Measurements from ENCODE around the gene B3GALNT2.

B3GALNT2 gene

DNA sequence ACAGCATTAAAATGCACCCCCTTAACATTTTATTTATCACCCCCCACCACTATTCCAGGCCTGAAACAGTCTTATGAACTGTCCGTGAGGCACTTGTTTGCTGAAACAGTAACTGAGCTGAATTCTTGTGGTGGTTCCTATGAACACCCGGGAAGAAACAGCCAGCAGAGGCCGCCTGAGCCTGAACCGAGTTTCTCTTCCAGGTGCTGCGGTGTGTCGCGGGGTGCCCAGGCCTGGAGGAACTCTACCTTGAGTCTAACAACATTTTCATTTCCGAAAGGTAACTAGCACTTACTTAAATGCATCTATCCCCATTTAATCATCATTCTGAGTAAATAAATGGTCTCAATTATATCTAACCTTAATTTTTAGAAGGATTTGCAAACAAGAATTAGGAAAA lies 70.3 kb downstream of the B3GALNT2 start:
- Histone ChIP-seq H3K9ac (ENCODE audit: low read length) (no peak overlapping the region), H3K9me3 (ENCODE audit: control insufficient read depth, low read length) (no peaks in the 10 kb centered on the region), H3K36me3 (ENCODE audit: control insufficient read depth, insufficient read depth, low read length) (peaks cover 4% of the 10 kb centered on the region), H3K4me1 (ENCODE audit: control insufficient read depth, insufficient read depth, low read length) (no peaks in the 10 kb centered on the region), H3K27me3 (ENCODE audit: control insufficient read depth, insufficient read depth, low read length) (no peaks in the 10 kb centered on the region), H3K4me3 (ENCODE audit: low read length) (no peak overlapping the region)

DNA sequence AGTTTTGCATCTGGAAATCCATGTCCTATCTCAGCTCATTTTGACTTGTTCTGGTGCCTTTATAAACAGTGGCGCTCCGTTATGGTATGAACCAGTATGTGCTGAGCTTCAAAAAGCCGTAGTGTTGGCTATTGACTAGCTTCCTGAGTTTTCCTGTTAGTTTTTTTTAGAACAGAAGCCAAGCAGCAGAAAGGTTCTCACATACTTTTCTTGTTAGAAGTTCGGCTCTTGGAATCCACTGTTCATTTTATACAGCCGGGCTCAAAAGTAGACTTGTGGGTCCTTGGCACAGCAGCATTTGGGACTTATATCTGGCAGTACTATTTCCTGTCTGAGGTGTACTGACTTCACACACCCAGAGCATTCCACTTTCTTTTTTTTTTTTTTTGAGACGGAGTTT lies 73.3 kb downstream of the B3GALNT2 start:
- Histone ChIP-seq H3K27me3 (ENCODE audit: control insufficient read depth, insufficient read depth, low read length) (no peaks in the 10 kb centered on the region), H3K9me3 (ENCODE audit: control insufficient read depth, low read length) (no peaks in the 10 kb centered on the region), H3K36me3 (ENCODE audit: control insufficient read depth, insufficient read depth, low read length) (no peaks in the 10 kb centered on the region), H3K4me1 (ENCODE audit: control insufficient read depth, insufficient read depth, low read length) (no peaks in the 10 kb centered on the region), H3K4me3 (ENCODE audit: low read length) (no peak overlapping the region), H3K9ac (ENCODE audit: low read length) (no peak overlapping the region)

DNA sequence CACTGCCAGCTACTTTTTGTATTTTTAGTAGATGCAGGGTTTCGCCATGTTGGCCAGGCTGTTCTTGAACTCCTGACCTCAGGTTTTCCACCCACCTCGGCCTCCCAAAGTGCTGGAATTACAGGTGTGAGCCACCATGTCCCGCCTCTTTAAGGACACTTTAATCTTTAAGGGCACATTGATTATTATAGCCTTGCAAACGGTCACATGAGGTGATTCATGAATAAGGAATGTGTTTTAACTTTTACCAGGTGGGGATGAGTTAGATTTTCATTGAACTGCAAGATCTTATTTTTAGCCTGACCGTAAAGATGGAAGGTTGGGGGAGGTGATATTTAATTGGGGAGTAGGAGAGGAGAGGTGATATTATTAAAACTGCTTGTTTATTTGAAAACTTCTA lies 75.1 kb downstream of the B3GALNT2 start:
- H3K36me3 ChIP-seq (ENCODE audit: control insufficient read depth, insufficient read depth, low read length) = no peaks in the 10 kb centered on the region
- no peak overlapping the region for H3K4me3 ChIP-seq (ENCODE audit: low read length)
- H3K9ac ChIP-seq (ENCODE audit: low read length) = no peak overlapping the region
- no peaks in the 10 kb centered on the region for H3K9me3 ChIP-seq (ENCODE audit: control insufficient read depth, low read length)
- no peaks in the 10 kb centered on the region for H3K27me3 ChIP-seq (ENCODE audit: control insufficient read depth, insufficient read depth, low read length)
- H3K4me1 ChIP-seq (ENCODE audit: control insufficient read depth, insufficient read depth, low read length) = no peaks in the 10 kb centered on the region

DNA sequence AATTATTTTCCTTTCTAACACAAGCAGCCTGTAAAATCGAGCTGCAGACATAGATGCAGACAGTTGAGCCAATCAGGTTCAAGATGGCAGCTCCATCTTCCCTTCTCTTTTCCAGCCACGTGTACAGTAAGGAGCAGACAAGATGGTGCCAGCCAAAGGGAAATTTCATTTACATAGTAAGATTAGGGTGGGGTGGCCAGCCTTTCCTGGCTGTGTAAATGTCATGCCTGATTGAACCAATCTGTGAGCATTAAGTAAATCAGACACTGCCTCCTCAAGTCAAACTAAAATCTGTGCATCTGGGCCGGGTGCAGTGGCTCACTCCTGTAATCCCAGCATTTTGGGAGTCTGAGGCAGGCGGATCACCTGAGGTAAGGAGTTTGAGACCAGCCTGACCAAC lies 76.8 kb downstream of the B3GALNT2 start:
- H3K27me3 ChIP-seq (ENCODE audit: control insufficient read depth, insufficient read depth, low read length) = no peaks in the 10 kb centered on the region
- no peaks in the 10 kb centered on the region for H3K36me3 ChIP-seq (ENCODE audit: control insufficient read depth, insufficient read depth, low read length)
- H3K9me3 ChIP-seq (ENCODE audit: control insufficient read depth, low read length) = no peaks in the 10 kb centered on the region
- no peaks in the 10 kb centered on the region for H3K4me1 ChIP-seq (ENCODE audit: control insufficient read depth, insufficient read depth, low read length)
- H3K4me3 ChIP-seq (ENCODE audit: low read length) = no peak overlapping the region
- no peak overlapping the region for H3K9ac ChIP-seq (ENCODE audit: low read length)

DNA sequence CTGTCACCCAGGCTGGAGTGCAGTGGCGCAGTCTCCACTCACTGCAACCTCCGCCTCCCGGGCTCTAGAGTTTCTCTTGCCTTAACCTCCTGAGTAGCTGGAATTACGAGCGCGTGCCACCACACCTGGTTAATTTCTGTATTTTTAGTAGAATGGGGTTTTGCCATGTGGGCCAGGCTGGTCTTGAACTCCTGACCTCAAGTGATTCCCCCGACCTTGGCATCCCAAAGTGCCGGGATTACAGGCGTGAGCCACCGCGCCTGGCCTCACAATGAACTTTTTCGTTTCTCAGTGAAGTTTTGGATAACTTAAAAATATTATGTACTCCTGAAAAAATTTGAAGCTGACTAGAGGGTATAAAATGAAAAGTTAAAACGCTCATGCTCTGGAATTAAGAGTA lies 77.6 kb downstream of the B3GALNT2 start:
- no peaks in the 10 kb centered on the region for H3K36me3 ChIP-seq (ENCODE audit: control insufficient read depth, insufficient read depth, low read length)
- no peak overlapping the region for H3K9ac ChIP-seq (ENCODE audit: low read length)

DNA sequence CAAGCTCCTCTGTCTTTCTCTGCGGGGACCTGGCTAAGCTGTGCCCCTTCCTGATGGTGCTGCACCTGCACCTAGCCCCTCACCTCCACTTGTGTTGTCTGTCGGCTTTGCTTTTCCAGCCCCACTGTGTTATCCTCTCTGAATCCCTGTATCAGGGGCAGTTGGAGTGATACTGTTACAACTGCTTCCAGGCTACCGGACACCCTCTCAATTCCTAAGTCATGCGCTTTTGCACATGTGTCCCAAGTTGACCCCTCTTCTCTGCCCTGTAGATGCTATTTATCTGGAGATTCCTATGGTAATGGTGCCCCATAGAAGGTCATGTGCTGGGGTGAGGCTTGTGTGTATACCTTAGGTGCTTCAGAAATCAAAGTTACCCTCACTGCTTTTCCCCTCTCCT lies 78.1 kb downstream of the B3GALNT2 start:
- H3K4me3 ChIP-seq (ENCODE audit: low read length) = no peak overlapping the region
- no peaks in the 10 kb centered on the region for H3K4me1 ChIP-seq (ENCODE audit: control insufficient read depth, insufficient read depth, low read length)
- no peaks in the 10 kb centered on the region for H3K36me3 ChIP-seq (ENCODE audit: control insufficient read depth, insufficient read depth, low read length)
- H3K27me3 ChIP-seq (ENCODE audit: control insufficient read depth, insufficient read depth, low read length) = no peaks in the 10 kb centered on the region
- H3K9me3 ChIP-seq (ENCODE audit: control insufficient read depth, low read length) = no peaks in the 10 kb centered on the region
- H3K9ac ChIP-seq (ENCODE audit: low read length) = no peak overlapping the region

More for the DNA sequence above, 77.6 kb downstream of the B3GALNT2 start:
- H3K9me3 ChIP-seq (ENCODE audit: control insufficient read depth, low read length) = no peaks in the 10 kb centered on the region
- no peak overlapping the region for H3K4me3 ChIP-seq (ENCODE audit: low read length)
- H3K4me1 ChIP-seq (ENCODE audit: control insufficient read depth, insufficient read depth, low read length) = no peaks in the 10 kb centered on the region
- no peaks in the 10 kb centered on the region for H3K27me3 ChIP-seq (ENCODE audit: control insufficient read depth, insufficient read depth, low read length)

DNA sequence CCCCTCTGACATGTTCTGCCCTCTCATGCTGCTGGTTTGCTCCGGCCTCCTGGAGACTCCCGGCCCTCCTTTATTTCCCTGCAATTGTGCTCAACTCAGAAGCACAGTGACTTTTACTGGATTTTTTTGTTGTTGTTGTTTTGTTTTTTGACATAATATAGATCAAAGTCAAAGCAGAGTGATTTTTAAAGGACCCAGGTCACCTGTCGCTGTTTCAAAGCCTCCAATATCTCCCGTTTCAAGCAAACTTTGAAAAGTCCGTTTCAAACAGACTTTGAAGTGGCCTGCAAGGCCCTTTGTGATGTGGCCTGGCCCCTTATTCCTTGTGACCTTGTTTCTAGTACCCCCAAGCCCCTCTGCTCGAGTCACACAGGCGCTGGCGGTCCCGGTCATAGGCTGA lies 78.9 kb downstream of the B3GALNT2 start:
- no peaks in the 10 kb centered on the region for H3K27me3 ChIP-seq (ENCODE audit: control insufficient read depth, insufficient read depth, low read length)
- H3K4me1 ChIP-seq (ENCODE audit: control insufficient read depth, insufficient read depth, low read length) = no peaks in the 10 kb centered on the region
- no peaks in the 10 kb centered on the region for H3K36me3 ChIP-seq (ENCODE audit: control insufficient read depth, insufficient read depth, low read length)
- H3K9me3 ChIP-seq (ENCODE audit: control insufficient read depth, low read length) = no peaks in the 10 kb centered on the region
- H3K9ac ChIP-seq (ENCODE audit: low read length) = no peak overlapping the region
- H3K4me3 ChIP-seq (ENCODE audit: low read length) = no peak overlapping the region

DNA sequence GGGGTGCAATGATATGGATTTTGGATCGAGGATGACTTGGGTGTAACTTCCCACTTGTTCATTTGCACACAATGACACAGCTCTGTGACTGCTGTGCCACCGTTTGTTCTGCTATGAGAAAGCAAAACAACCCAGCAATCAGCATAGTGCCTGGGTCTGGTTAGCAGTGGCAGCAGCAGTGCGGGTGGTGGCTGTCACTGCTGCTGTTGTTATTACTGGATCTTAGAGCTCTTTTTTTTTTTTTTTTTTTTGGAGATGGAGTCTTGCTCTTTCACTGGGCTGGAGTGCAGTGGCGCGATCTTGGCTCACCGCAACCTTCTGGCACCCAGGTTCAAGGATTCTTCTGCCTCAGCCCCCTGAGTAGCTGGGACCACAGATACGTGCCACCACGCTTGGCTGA lies 80.2 kb downstream of the B3GALNT2 start:
- H3K36me3 ChIP-seq (ENCODE audit: control insufficient read depth, insufficient read depth, low read length) = no peaks in the 10 kb centered on the region
- no peaks in the 10 kb centered on the region for H3K9me3 ChIP-seq (ENCODE audit: control insufficient read depth, low read length)
- H3K27me3 ChIP-seq (ENCODE audit: control insufficient read depth, insufficient read depth, low read length) = no peaks in the 10 kb centered on the region
- no peak overlapping the region for H3K9ac ChIP-seq (ENCODE audit: low read length)
- H3K4me1 ChIP-seq (ENCODE audit: control insufficient read depth, insufficient read depth, low read length) = no peaks in the 10 kb centered on the region
- no peak overlapping the region for H3K4me3 ChIP-seq (ENCODE audit: low read length)

DNA sequence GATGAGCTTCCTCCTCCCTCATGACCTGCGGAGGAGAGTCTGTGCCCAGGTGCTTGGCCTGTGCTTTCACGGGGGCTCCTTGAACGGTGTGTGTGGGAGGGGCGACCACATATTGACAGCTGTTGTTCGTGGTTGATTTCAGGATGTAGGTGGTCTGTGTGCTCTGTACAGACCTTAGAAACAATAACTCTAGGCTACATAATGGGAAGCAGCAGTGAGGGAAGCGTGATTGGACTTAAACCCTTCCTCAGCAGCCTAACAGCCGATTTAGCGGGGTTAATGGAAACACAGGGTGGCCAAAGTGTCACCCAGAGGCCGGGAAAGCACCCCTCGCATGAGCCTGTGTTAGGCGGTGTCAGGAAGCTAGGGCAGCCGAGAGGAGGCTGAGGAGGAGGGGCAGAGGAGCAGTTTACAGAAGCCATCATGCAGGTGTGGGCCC lies 81.0 kb downstream of the B3GALNT2 start:
- H3K36me3 ChIP-seq (ENCODE audit: control insufficient read depth, insufficient read depth, low read length) = no peaks in the 10 kb centered on the region
- H3K9me3 ChIP-seq (ENCODE audit: control insufficient read depth, low read length) = no peaks in the 10 kb centered on the region
- no peak overlapping the region for H3K4me3 ChIP-seq (ENCODE audit: low read length)
- no peak overlapping the region for H3K9ac ChIP-seq (ENCODE audit: low read length)
- no peaks in the 10 kb centered on the region for H3K4me1 ChIP-seq (ENCODE audit: control insufficient read depth, insufficient read depth, low read length)
- H3K27me3 ChIP-seq (ENCODE audit: control insufficient read depth, insufficient read depth, low read length) = no peaks in the 10 kb centered on the region

DNA sequence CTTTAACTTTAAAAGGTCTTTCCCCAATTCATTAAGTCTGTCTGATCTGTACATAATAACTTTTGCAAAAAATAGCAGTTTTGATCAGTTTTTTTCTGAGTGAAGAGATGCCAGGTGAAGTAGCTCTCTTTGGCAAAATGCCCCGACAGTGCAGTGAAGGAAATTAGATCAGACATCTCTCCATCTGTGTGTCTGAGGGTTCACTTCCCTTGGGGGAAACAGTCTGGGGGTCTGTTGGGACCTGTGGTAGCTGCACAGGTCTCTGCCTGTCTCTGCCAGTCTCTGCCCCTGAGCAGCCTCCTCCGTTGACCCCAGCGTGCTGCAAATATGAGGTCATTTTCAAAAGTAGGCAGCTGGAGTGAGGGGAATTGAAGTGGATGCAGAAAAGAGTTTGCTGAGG lies 82.5 kb downstream of the B3GALNT2 start:
- H3K9me3 ChIP-seq (ENCODE audit: control insufficient read depth, low read length) = no peaks in the 10 kb centered on the region
- H3K36me3 ChIP-seq (ENCODE audit: control insufficient read depth, insufficient read depth, low read length) = no peaks in the 10 kb centered on the region
- H3K27me3 ChIP-seq (ENCODE audit: control insufficient read depth, insufficient read depth, low read length) = no peaks in the 10 kb centered on the region
- no peaks in the 10 kb centered on the region for H3K4me1 ChIP-seq (ENCODE audit: control insufficient read depth, insufficient read depth, low read length)
- no peak overlapping the region for H3K4me3 ChIP-seq (ENCODE audit: low read length)
- H3K9ac ChIP-seq (ENCODE audit: low read length) = no peak overlapping the region

DNA sequence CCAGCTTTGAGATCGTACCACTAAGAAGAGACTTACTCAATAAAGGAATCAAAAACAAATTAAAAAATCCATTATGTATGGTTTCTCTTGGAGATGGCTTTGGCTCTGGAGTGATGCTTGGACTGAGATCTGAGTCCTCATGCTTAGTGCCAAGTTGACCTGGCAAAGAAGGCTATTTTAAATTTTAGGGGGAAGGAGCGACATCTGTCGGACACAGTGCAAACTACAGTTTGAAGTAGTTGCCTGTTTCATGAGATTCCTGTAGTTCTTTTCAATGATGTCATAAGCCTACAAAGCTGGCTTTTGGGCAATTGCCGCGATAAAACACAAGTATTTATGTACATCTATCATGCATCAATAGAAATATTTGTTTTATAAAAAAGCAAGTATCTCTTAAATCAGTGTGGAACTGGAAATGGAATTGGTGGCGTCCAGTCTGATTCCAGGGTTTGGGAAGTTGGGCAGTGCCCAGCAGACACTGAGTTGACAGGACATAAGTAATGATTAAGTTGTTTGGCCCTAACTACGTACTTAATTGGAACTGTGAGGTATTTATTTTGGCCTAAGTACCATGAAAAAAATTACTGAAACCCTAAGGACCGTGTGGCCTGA lies 87.1 kb downstream of the B3GALNT2 start:
- Histone ChIP-seq H3K9me3 (ENCODE audit: control insufficient read depth, low read length) (no peaks in the 10 kb centered on the region), H3K4me3 (ENCODE audit: low read length) (no peak overlapping the region), H3K36me3 (ENCODE audit: control insufficient read depth, insufficient read depth, low read length) (no peaks in the 10 kb centered on the region), H3K9ac (ENCODE audit: low read length) (no peak overlapping the region), H3K27me3 (ENCODE audit: control insufficient read depth, insufficient read depth, low read length) (no peaks in the 10 kb centered on the region), H3K4me1 (ENCODE audit: control insufficient read depth, insufficient read depth, low read length) (peaks cover 4% of the 10 kb centered on the region)

DNA sequence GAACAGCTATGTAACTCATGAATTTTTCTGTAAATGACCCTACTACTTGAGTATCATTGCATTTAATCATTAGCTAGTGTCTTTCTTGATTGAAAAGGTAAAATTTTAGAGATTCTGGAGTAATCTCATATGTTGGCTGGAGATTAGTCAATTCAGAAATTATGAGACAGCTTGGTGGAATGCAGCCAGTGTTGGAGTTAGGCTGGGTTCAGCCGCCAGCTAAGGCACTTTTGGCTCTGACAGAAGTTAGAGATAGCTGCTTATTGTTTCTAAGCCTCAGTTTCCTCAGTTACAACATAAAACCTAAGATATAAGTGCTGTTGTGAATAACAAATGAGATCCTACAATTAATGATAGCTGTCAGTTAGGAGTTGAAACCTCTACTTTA lies 87.6 kb downstream of the B3GALNT2 start:
- Histone ChIP-seq H3K4me1 (ENCODE audit: control insufficient read depth, insufficient read depth, low read length) (peaks cover 6% of the 10 kb centered on the region), H3K27me3 (ENCODE audit: control insufficient read depth, insufficient read depth, low read length) (no peaks in the 10 kb centered on the region), H3K4me3 (ENCODE audit: low read length) (no peak overlapping the region), H3K36me3 (ENCODE audit: control insufficient read depth, insufficient read depth, low read length) (no peaks in the 10 kb centered on the region), H3K9me3 (ENCODE audit: control insufficient read depth, low read length) (no peaks in the 10 kb centered on the region), H3K9ac (ENCODE audit: low read length) (no peak overlapping the region)
